Mesodermal cell (in vitro differentiated cells): Measurements from ENCODE around the gene OSBPL5.

ENCODE experiments used
- H3K27ac ChIP-seq: 2 replicates; pipeline ENCODE4 v1.7.0; 2013; ENCODE audit warnings: mild to moderate bottlenecking, low read depth, low read length, moderate library complexity; ENCODE audit not compliant: severe bottlenecking
- H3K36me3 ChIP-seq: 2 replicates; pipeline ENCODE4 v1.7.1; 2013; ENCODE audit warnings: mild to moderate bottlenecking, low read length, moderate library complexity; ENCODE audit not compliant: control insufficient read depth, insufficient read depth
- H3K4me1 ChIP-seq: one replicate; pipeline ENCODE4 v1.7.1; 2013; ENCODE audit warnings: mild to moderate bottlenecking, low read length; ENCODE audit not compliant: insufficient read depth, control insufficient read depth, poor library complexity, severe bottlenecking
- H3K4me3 ChIP-seq: 2 replicates; pipeline ENCODE4 v1.7.0; 2013; ENCODE audit warnings: low read length, control low read depth, mild to moderate bottlenecking; ENCODE audit not compliant: insufficient read depth, poor library complexity, severe bottlenecking; ENCODE audit errors: extremely low read depth
- H3K9me3 ChIP-seq: 2 replicates; pipeline ENCODE4 v1.7.1; 2013; ENCODE audit warnings: mild to moderate bottlenecking, low read length, moderate library complexity; ENCODE audit not compliant: control insufficient read depth
- WGBS, 2 experiments: methylation state at CpG; one replicate each; pipeline ENCODE4 v1.1.5; 2013; ENCODE audit warnings: missing lambda C conversion rate in 2 of 2; ENCODE audit not compliant: insufficient coverage in 2 of 2; 5-methylcytosine and 5-hydroxymethylcytosine counted together

Gene OSBPL5

GRCh38 chr11:3089236-3090061, 75.7 kb downstream of the OSBPL5 start:
- Histone ChIP-seq H3K4me1 (no peaks in the 10 kb centered on the region), H3K9me3 (no peaks in the 10 kb centered on the region), H3K36me3 (no peaks in the 10 kb centered on the region), H3K4me3 (no peak overlapping the region), H3K27ac (no peak overlapping the region)
- 91 to 94% methylated on average over 18 to 23 of the region's 25 CpGs for WGBS, 2 experiments

DNA sequence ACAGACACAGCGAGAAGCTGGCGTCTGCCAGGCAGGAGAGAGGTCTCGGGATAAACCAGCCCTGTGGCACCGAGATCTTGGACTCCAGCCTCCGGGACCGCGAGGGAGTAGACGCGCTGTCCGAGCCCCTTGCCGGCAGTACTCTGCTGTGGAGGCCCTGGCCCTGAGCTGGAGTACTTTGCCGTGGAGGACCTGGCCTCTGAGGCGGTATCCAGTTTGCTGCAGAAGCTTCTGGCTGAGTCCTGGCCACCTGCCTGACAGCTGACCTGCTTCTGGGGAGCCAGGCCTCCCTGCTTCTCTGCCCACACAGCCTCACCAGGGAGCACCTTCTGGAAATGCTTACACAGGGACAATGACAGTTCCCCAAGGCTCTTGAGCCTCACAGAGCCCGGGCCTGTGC, 76.3 kb downstream of the OSBPL5 start:
- H3K27ac ChIP-seq, result no peak overlapping the region
- no peaks in the 10 kb centered on the region for H3K36me3 ChIP-seq
- H3K4me1 ChIP-seq, result no peaks in the 10 kb centered on the region
- H3K4me3 ChIP-seq, result no peak overlapping the region
- 95 to 96% methylated on average over 14 of the region's 14 CpGs for WGBS, 2 experiments
- no peaks in the 10 kb centered on the region for H3K9me3 ChIP-seq

GRCh38 chr11:3087821-3088800, 77.0 kb downstream of the OSBPL5 start:
- Histone ChIP-seq H3K36me3 (no peaks in the 10 kb centered on the region), H3K4me3 (no peak overlapping the region), H3K9me3 (no peaks in the 10 kb centered on the region), H3K4me1 (no peaks in the 10 kb centered on the region), H3K27ac (no peak overlapping the region)
- 82 to 84% methylated on average over 19 to 20 of the region's 24 CpGs for WGBS, 2 experiments

- Histone ChIP-seq H3K4me1 (no peaks in the 10 kb centered on the region), H3K36me3 (no peaks in the 10 kb centered on the region), H3K9me3 (no peaks in the 10 kb centered on the region), H3K4me3 (no peak overlapping the region), H3K27ac (no peak overlapping the region)
- WGBS, 2 experiments, result 86% methylated on average over 1 of the region's 11 CpGs; no CpG with 5 or more reads in 1 of the 2 experiments
Measured at GRCh38 chr11:3087373-3087772, 77.7 kb downstream of the OSBPL5 start.

DNA sequence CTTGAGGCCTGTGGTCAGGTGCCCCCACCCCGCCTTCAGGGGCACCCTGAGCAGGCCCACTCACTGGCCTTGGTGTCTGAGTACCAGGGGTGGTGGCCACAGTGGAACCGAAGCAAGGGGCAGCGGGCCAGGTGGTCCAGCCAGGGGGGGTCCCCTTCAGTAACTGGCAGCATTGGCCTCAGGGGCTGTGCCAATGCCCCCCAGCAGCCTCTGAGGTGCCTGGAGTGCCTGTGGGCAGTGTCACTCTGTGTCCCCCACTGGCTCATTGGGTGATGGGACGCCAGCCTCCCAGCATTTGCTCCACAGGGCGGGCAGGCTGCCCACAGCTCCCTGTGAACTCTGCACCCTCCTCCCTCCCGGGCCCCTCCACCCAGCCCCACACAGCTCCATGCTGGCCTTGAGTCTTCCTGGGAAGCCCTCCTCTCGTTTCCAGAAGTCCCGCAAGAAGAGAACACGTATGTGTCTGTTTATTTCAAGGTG, 78.4 kb downstream of the OSBPL5 start:
- 93 to 100% methylated on average over 3 to 7 of the region's 9 CpGs for WGBS, 2 experiments
- Histone ChIP-seq H3K36me3 (no peaks in the 10 kb centered on the region), H3K9me3 (no peaks in the 10 kb centered on the region), H3K4me1 (no peaks in the 10 kb centered on the region), H3K4me3 (no peak overlapping the region), H3K27ac (no peak overlapping the region)

DNA sequence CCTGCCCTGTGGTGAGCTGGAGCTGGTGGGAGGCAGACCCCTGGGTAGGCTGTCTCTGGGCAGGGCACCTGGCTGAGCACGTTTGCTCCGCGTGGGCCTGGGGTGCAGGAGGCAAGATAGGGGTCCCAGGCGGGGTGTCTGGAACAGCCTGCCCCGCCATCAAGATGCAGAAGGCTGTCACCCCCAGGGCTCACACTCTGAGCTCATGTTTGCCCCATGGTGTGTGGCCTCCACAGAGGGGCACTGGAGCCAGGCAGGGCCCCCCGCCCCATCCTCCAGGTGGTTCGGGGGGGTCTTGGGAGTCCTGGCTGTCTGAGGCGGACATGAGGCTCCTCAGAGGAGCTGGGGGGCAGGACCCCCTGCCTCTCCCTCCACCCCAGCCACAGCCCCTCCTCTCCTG, 79.0 kb downstream of the OSBPL5 start:
- H3K4me3 ChIP-seq, result no peak overlapping the region
- H3K4me1 ChIP-seq, result no peaks in the 10 kb centered on the region
- H3K9me3 ChIP-seq, result no peaks in the 10 kb centered on the region
- WGBS, 2 experiments, result 88% methylated on average over 4 to 7 of the region's 8 CpGs
- no peak overlapping the region for H3K27ac ChIP-seq
- H3K36me3 ChIP-seq, result no peaks in the 10 kb centered on the region

DNA sequence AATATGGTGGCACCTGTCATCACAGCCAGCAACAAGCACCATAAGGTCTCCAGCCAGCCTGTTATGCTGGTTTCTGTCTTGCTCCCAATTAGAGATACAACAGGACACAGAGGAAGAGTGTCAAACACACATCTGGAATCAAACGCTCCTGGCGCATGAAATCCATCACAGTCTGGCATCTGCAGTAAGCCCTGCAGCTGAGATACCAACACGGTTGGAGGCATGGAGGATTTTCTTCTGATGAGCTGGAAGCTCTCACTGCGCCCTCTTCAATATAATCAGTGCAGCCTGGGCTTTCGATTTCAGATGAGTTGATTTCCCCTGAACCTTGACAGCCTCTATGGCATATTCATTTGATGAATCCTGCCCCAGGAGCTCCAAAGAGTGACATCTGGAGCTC, 80.1 kb downstream of the OSBPL5 start:
- Histone ChIP-seq H3K4me1 (no peaks in the 10 kb centered on the region), H3K9me3 (no peaks in the 10 kb centered on the region)
- WGBS, 2 experiments, result 88 to 91% methylated on average over 5 of the region's 5 CpGs

GRCh38 chr11:3083321-3083720, 81.8 kb downstream of the OSBPL5 start:
- Histone ChIP-seq H3K4me1 (no peaks in the 10 kb centered on the region), H3K36me3 (no peaks in the 10 kb centered on the region), H3K9me3 (no peaks in the 10 kb centered on the region), H3K4me3 (no peak overlapping the region), H3K27ac (no peak overlapping the region)
- WGBS, 2 experiments, result 100% methylated on average over 1 of the region's 8 CpGs; no CpG with 5 or more reads in 1 of the 2 experiments

More for the DNA sequence above, 80.1 kb downstream of the OSBPL5 start:
- H3K36me3 ChIP-seq, result no peaks in the 10 kb centered on the region
- H3K27ac ChIP-seq, result no peak overlapping the region
- H3K4me3 ChIP-seq, result no peak overlapping the region

DNA sequence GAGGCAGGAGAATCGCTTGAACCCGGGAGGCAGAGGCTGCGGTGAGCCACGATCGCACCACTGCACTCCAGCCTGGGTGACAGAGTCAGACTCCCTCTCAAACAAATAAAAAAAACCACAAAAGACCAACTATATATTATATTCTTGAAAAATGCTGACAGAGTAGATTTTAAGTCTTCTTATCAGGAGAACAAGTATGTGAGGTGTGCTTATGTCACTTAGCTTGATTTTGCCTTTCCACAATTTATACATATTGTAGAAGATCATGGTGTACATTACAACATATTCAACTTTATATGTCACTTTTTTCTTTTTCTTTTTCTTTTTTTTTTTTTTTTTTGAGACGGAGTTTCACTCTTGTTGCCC, 83.7 kb downstream of the OSBPL5 start:
- H3K27ac ChIP-seq, result no peak overlapping the region
- H3K4me3 ChIP-seq, result no peak overlapping the region
- 83 to 100% methylated on average over 1 to 2 of the region's 6 CpGs for WGBS, 2 experiments
- no peaks in the 10 kb centered on the region for H3K36me3 ChIP-seq
- H3K9me3 ChIP-seq, result no peaks in the 10 kb centered on the region
- H3K4me1 ChIP-seq, result no peaks in the 10 kb centered on the region

DNA sequence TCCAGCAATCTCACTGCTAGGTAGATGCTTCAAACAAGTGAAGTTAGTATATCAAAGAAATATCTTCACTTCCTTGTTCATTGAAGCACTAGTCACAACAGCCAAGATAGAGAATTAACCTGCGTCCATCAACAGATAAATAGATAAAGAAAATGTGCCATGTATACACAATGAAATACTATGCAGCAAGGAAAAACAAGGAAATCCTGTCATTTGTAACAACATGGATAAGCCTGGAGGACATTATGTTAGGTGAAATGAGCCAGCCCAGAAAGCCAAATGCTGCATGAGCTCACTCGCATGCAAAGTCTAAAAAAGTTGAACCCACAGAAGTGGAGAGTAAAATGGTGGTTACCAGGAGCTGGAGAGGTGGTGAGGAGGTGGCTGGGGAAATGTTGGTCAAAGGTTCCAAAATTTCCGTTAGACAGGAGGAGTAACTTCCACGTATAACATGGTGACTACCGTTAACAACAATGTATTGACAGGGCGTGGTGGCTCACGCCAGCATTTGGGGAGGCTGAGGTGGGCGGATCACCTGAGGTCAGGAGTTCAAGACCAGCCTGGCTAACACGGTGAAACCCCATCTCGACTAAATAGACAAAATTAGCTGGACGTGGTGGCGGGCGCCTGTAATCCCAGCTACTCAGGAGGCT, 84.3 kb downstream of the OSBPL5 start:
- WGBS, 2 experiments, result 88 to 91% methylated on average over 9 to 12 of the region's 13 CpGs
- Histone ChIP-seq H3K27ac (no peak overlapping the region), H3K4me3 (no peak overlapping the region), H3K36me3 (no peaks in the 10 kb centered on the region), H3K4me1 (no peaks in the 10 kb centered on the region), H3K9me3 (no peaks in the 10 kb centered on the region)
